ENCODE results near the gene XPO5.

DNA sequence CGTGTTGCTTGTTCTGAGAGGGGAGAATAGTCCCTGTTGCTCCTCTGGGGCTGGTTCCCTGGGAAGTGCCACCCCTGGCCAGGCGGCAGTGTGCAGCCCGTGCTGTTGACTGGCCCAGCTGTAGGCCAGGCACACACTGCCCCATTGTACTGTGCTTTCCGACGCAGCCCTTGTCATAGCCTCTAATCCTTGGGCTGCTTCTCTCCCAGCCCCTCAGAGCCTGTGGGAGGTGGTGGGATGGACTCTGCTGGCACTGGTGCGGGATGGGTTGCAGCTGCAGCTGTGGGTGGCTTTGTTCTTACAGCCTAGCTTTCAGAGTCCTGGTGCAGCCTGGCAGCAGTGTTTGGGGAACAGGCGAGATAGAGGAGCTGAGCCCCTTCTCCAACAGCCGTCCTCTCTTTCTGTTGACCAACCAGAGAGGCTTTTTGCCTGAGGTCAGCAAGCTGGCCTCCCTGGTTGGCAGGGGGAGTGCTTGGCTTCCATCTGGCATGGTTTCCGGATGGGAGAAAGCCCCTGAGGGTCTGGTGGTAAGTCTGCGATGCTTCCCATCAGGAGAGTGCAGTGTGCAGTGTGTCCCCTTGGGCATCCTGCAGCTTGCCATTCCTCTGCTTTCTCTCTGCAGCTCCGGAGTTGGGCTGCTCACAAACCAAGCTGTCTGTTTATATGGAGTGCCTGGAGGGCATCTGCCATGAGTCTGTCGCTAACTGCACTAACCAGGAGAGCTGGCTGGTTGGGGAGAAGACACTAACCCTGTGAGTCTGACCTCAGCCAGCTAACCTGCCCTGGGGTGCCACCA, 86.4 kb downstream of the XPO5 start:
- TF ChIP-seq, protein P1, sequence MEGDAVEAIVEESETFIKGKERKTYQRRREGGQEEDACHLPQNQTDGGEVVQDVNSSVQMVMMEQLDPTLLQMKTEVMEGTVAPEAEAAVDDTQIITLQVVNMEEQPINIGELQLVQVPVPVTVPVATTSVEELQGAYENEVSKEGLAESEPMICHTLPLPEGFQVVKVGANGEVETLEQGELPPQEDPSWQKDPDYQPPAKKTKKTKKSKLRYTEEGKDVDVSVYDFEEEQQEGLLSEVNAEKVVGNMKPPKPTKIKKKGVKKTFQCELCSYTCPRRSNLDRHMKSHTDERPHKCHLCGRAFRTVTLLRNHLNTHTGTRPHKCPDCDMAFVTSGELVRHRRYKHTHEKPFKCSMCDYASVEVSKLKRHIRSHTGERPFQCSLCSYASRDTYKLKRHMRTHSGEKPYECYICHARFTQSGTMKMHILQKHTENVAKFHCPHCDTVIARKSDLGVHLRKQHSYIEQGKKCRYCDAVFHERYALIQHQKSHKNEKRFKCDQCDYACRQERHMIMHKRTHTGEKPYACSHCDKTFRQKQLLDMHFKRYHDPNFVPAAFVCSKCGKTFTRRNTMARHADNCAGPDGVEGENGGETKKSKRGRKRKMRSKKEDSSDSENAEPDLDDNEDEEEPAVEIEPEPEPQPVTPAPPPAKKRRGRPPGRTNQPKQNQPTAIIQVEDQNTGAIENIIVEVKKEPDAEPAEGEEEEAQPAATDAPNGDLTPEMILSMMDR (IDR thresholded peaks at IDR 0.05), result no peak
- no peak for TF ChIP-seq POLR2A (IDR thresholded peaks at IDR 0.05)
